IMR-90 (cell line): Measurements from ENCODE around the gene ZMYM2. TPM values are rescaled to one million over a fixed set of nuclear protein-coding genes. Genes with fewer than 3 reads are reported as not detected.

Source experiments
- ATAC-seq: fragments of 200-7000 bp; cut with Tn5 transposase; 2 replicates; pipeline ENCODE4 v1.9.1; 2020; ENCODE audit warnings: low read depth, mild to moderate bottlenecking, moderate library complexity
- BruUV-seq: library from RNA; stranded (reverse); fragments of 400-500 nt; replicated peaks from 2 replicates; lab custom pipeline; 2021; lab: Mats Ljungman, UMichigan
- CTCF ChIA-PET: fragments of 300-600 bp; formaldehyde crosslinking; extraction: SDS; loops from one replicate; lab custom pipeline; 2021; ENCODE audit warnings: antibody characterized with exemption; lab: Yijun Ruan, JAX
- POLR2A ChIA-PET: fragments of 300-600 bp; sonication (Branson Sonifier 250); formaldehyde crosslinking; loops from one replicate; lab custom pipeline; 2022; ENCODE audit warnings: antibody characterized with exemption; ENCODE audit not compliant: unreplicated experiment; lab: Charles Lee
- DNase-seq: peaks from one replicate; pipeline ENCODE4 v3.0.0; 2013
- H2AFZ ChIP-seq: replicated peaks from 2 replicates; pipeline ENCODE3; 2013; ENCODE audit warnings: low read length, mild to moderate bottlenecking; ENCODE audit not compliant: poor library complexity
- H2AK5ac ChIP-seq: 2 replicates; pipeline ENCODE4 v1.6.1; 2013; ENCODE audit warnings: low read depth, low read length, inconsistent platforms
- H2AK9ac ChIP-seq: replicated peaks from 2 replicates; pipeline ENCODE3; 2013; ENCODE audit warnings: mild to moderate bottlenecking, low read depth, low read length, moderate library complexity; ENCODE audit not compliant: poor library complexity
- H2BK120ac ChIP-seq: 2 replicates; pipeline ENCODE4 v1.6.1; 2013; ENCODE audit warnings: low read depth, low read length, inconsistent platforms
- H2BK15ac ChIP-seq: 3 replicates; pipeline ENCODE4 v1.6.1; 2013; ENCODE audit warnings: low read depth, low read length, inconsistent platforms
- H2BK20ac ChIP-seq: 2 replicates; pipeline ENCODE4 v1.6.1; 2013; ENCODE audit warnings: low read depth, mild to moderate bottlenecking, inconsistent platforms, low read length, moderate library complexity
- H2BK5ac ChIP-seq: 2 replicates; pipeline ENCODE4 v1.6.1; 2013; ENCODE audit warnings: mild to moderate bottlenecking, low read depth, low read length, inconsistent platforms; ENCODE audit not compliant: poor library complexity, severe bottlenecking
- H3K14ac ChIP-seq: replicated peaks from 2 replicates; pipeline ENCODE4 v1.6.1; 2013; ENCODE audit warnings: low read depth, low read length, inconsistent platforms
- H3K18ac ChIP-seq: 2 replicates; pipeline ENCODE4 v1.6.1; 2013; ENCODE audit warnings: low read depth, low read length, control low read depth
- H3K23ac ChIP-seq: 2 replicates; pipeline ENCODE4 v1.6.1; 2013; ENCODE audit warnings: low read depth, low read length, inconsistent platforms
- H3K27ac ChIP-seq: 2 replicates; pipeline ENCODE4 v1.5.1; 2013; ENCODE audit warnings: mild to moderate bottlenecking, control low read depth, low read length; ENCODE audit not compliant: insufficient read depth
- H3K27me3 ChIP-seq: 2 replicates; pipeline ENCODE4 v1.6.1; 2013; ENCODE audit warnings: low read length; ENCODE audit not compliant: control insufficient read depth, insufficient read depth
- H3K36me3 ChIP-seq: 2 replicates; pipeline ENCODE4 v1.6.1; 2013; ENCODE audit warnings: low read length, mixed read lengths; ENCODE audit not compliant: control insufficient read depth, insufficient read depth
- H3K4ac ChIP-seq: 2 replicates; pipeline ENCODE4 v1.6.1; 2013; ENCODE audit warnings: low read depth, low read length, inconsistent platforms
- H3K4me1 ChIP-seq: 2 replicates; pipeline ENCODE4 v1.6.1; 2013; ENCODE audit warnings: low read length, mixed read lengths; ENCODE audit not compliant: control insufficient read depth, insufficient read depth
- H3K4me2 ChIP-seq: 2 replicates; pipeline ENCODE4 v1.6.1; 2013; ENCODE audit warnings: low read depth, mild to moderate bottlenecking, control low read depth, low read length, moderate library complexity
- H3K4me3 ChIP-seq: 2 replicates; pipeline ENCODE4 v1.5.1; 2013; ENCODE audit warnings: low read depth, mild to moderate bottlenecking, control low read depth, low read length, moderate library complexity; ENCODE audit not compliant: insufficient read depth
- H3K56ac ChIP-seq: 2 replicates; pipeline ENCODE4 v1.6.1; 2013; ENCODE audit warnings: low read length, inconsistent platforms; ENCODE audit not compliant: insufficient read depth; ENCODE audit errors: extremely low read depth
- H3K79me1 ChIP-seq, 2 experiments: 2 replicates each; pipeline ENCODE4 v1.6.1; 2013; ENCODE audit warnings: low read length in 2 of 2, inconsistent platforms in 1 of 2, low read depth in 1 of 2
- H3K9ac ChIP-seq: 2 replicates; pipeline ENCODE4 v1.6.1; 2013; ENCODE audit warnings: low read depth, low read length, control low read depth
- H3K9me1 ChIP-seq: 2 replicates; pipeline ENCODE4 v1.6.1; 2013; ENCODE audit warnings: low read length, inconsistent platforms; ENCODE audit not compliant: insufficient read depth
- H3K9me3 ChIP-seq: 2 replicates; pipeline ENCODE4 v1.6.1; 2013; ENCODE audit warnings: low read length; ENCODE audit not compliant: control insufficient read depth, insufficient read depth
- H4K20me1 ChIP-seq: 2 replicates; pipeline ENCODE4 v1.6.1; 2013; ENCODE audit warnings: low read length, inconsistent platforms; ENCODE audit not compliant: insufficient read depth
- H4K5ac ChIP-seq: 2 replicates; pipeline ENCODE4 v1.6.1; 2013; ENCODE audit warnings: mild to moderate bottlenecking, low read depth, low read length, control low read depth
- H4K8ac ChIP-seq, 2 experiments: 2 replicates each; pipeline ENCODE4 v1.6.1; 2013; ENCODE audit warnings: low read depth in 2 of 2, low read length in 2 of 2, control low read depth in 1 of 2, inconsistent platforms in 1 of 2
- H4K91ac ChIP-seq: 2 replicates; pipeline ENCODE4 v1.6.1; 2013; ENCODE audit warnings: low read depth, low read length, inconsistent platforms; ENCODE audit not compliant: insufficient read depth
- MXI1 ChIP-seq: IDR thresholded peaks from 2 replicates; pipeline ENCODE4 v1.6.1; 2012; ENCODE audit warnings: low read depth, mild to moderate bottlenecking, low read length, moderate library complexity, borderline replicate concordance
- WGBS, 2 experiments: methylation state at CpG; one replicate each; pipeline versions ENCODE4 v1.1.5 to v1.1.7; 2013; ENCODE audit warnings: missing lambda C conversion rate in 2 of 2; ENCODE audit not compliant: insufficient read length in 1 of 2; ENCODE audit errors: extremely low coverage in 2 of 2; 5-methylcytosine and 5-hydroxymethylcytosine counted together
- dilution Hi-C: fragments of 300-500 bp; cut with HindIII; formaldehyde crosslinking; loops from one replicate; pipeline ENCODE4 v1.14.3; 2018; ENCODE audit warnings: low sequenced_read_pairs; ENCODE audit not compliant: unreplicated experiment
- in situ Hi-C: fragments of 300-500 bp; cut with MboI; formaldehyde crosslinking; loops from 3 replicates; pipeline ENCODE4 v1.14.3; 2019; ENCODE audit warnings: low sequenced_read_pairs, inconsistent platforms, mixed read lengths
- intact Hi-C: fragments of 100-400 bp; cut with micrococcal nuclease; formaldehyde crosslinking; loops from 2 replicates; pipeline ENCODE4 v1.10.0; 2022
- polyA plus RNA-seq, 3 experiments: library from polyadenylated mRNA; depleted of rRNA; stranded (reverse); fragments of >200 nt; gene quantifications; 2 replicates each; pipeline ENCODE4 v1.2.3, GENCODE V29; 2012; ENCODE audit warnings: low replicate concordance in 1 of 3
- total RNA-seq: library from RNA; depleted of rRNA; stranded (reverse); fragments of >200 nt; gene quantifications from 2 replicates; pipeline ENCODE4 v1.2.3, GENCODE V29; 2012

The ZMYM2 gene
- total and polyA plus RNA-seq, 2 of the 4 experiments (the other 2 are of a cell fraction): 15.7 to 51.1 TPM

DNA sequence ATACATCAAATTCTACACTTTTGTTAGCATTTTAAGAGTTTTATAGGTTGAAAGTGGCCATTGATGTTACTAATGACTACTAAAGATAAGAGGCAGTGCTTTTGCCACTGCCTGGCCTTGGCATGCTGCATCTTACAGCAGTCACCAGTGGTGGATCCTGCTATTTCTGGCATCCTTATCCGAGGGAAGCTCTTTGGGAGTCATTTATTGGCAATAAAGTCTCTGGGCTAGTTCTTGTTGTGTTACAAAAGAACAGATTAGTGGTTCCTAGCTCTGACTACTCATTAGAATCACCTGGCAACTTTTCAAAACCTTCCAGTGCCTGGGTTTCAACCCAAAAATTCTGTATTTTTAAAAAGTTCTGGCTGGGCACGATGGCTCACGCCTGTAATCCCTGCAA is 94.5 kb downstream of the ZMYM2 start:
- BruUV-seq: no TSS peak
- Histone ChIP-seq H2AK9ac (no peak overlapping the region), H3K27ac (no peak overlapping the region), H3K4me1 (no peaks in the 10 kb centered on the region), H3K14ac (no peak overlapping the region), H2AFZ (no peak overlapping the region), H2BK15ac (no peak overlapping the region), H3K9me1 (peaks cover 3% of the 10 kb centered on the region), H3K27me3 (no peaks in the 10 kb centered on the region), H2AK5ac (no peak overlapping the region), H3K23ac (no peak overlapping the region), H3K4me2 (no peak overlapping the region), H3K18ac (no peak overlapping the region), H3K9ac (no peak overlapping the region), H2BK20ac (no peak overlapping the region), H3K56ac (no peak overlapping the region), H3K9me3 (no peaks in the 10 kb centered on the region), H4K91ac (no peak overlapping the region), H4K8ac (no peak overlapping the region), H3K4ac (no peak overlapping the region), H2BK5ac (no peak overlapping the region), H4K20me1 (no peaks in the 10 kb centered on the region), H3K36me3 (peaks cover 19% of the 10 kb centered on the region), H3K4me3 (no peak overlapping the region), H4K5ac (no peak overlapping the region), H2BK120ac (no peak overlapping the region), H3K79me1 (peaks cover 19 to 20% of the 10 kb centered on the region in 2 experiments)
- WGBS, 2 experiments: no CpG with 5 or more reads among the region's 3 CpGs
- dilution Hi-C loops: no loop called here
- DNase-seq (no peak), ATAC-seq (no peak)
- ChIA-PET POLR2A (no interaction called here), CTCF (no interaction called here)
- no peak for TF ChIP-seq MXI1
- intact Hi-C loops: no loop called here
- in situ Hi-C loops: no loop called here
